Subcutaneous adipose tissue (tissue), 4 donors: ENCODE data around the gene FRY. TPM values are rescaled to one million over a fixed set of nuclear protein-coding genes. Genes with fewer than 3 reads are reported as not detected.

ENCODE experiments used
- total RNA-seq, 4 donors: library from RNA; depleted of rRNA; stranded (reverse); fragments of >200 nt; gene quantifications; one replicate each; pipeline ENCODE4 v1.1.0, GENCODE V29; 2016
- TF ChIP-seq, protein P1 (sequence below): fragments of 450-650 bp; IDR thresholded peaks from one replicate; pipeline ENCODE4 v1.5.1; 2016; ENCODE audit warnings: low read depth, mild to moderate bottlenecking, control low read depth, antibody characterized with exemption, moderate library complexity

The FRY gene
- 10 to 100 TPM; 26.2 to 71.6 (median 41.1) TPM for total RNA-seq

DNA sequence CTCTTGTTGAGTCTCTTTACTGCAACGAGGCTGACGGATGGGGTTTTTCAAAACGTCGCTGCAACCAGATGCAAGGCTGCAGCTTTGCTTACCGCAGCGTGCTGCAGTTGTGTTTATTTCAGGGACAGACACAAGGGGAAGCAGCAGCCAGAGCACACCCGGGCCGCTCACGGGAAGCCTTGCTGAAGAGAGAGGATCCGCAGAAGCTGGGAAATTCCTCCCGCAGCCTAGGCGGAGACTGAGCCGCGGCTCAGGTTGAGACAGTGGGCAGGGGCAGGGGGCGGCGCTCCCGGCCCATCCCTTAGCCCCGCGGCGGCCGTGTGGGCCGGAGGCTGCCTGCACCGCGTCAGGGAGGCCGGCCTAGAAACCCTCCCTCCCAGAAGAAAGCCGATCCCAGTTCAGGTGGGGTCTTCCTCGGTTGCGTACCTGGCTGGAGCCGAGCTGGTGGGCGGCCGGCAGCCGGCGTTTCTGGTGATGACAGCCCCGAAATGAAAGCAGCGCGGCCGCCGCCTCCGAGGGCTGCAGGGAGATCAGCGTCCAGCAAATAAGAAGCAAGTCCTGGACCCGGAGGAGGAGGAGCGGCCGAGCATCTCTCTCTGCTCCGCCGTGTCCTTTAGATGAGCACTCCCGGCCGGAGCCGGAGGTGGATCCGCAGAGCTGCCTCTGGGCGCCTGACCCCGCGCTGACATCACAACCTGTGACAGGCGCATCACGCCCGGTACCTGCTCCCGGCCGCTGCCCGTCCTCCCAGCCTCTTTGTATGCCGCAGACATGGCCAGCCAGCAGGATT is at the start of gene FRY:
FRY (plus strand) TSS at position 750 of the 790 bp plus-strand sequence; CDS start at position 772, 22 bp downstream.
- TF ChIP-seq, protein P1, sequence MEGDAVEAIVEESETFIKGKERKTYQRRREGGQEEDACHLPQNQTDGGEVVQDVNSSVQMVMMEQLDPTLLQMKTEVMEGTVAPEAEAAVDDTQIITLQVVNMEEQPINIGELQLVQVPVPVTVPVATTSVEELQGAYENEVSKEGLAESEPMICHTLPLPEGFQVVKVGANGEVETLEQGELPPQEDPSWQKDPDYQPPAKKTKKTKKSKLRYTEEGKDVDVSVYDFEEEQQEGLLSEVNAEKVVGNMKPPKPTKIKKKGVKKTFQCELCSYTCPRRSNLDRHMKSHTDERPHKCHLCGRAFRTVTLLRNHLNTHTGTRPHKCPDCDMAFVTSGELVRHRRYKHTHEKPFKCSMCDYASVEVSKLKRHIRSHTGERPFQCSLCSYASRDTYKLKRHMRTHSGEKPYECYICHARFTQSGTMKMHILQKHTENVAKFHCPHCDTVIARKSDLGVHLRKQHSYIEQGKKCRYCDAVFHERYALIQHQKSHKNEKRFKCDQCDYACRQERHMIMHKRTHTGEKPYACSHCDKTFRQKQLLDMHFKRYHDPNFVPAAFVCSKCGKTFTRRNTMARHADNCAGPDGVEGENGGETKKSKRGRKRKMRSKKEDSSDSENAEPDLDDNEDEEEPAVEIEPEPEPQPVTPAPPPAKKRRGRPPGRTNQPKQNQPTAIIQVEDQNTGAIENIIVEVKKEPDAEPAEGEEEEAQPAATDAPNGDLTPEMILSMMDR, result no peak

DNA sequence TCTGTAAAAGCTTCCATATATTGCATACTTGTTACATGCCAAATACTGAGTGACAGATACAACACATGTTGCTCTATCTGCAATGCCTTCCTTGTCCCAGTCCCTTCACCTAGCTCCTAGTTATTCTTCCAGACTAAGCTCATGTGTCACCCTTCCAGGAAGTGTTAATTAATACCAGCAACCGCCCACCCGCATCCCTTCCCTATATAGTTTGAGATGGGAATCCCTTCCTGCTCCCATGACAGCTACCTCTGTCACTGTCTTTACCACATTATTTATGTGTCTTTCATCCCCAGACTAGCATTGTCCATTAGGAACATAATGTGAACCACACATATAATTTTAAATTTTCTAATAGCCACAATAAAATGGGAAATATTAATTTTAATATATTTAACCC is 49.5 kb upstream of the FRY start:
- TF ChIP-seq, protein P1, result no peak

DNA sequence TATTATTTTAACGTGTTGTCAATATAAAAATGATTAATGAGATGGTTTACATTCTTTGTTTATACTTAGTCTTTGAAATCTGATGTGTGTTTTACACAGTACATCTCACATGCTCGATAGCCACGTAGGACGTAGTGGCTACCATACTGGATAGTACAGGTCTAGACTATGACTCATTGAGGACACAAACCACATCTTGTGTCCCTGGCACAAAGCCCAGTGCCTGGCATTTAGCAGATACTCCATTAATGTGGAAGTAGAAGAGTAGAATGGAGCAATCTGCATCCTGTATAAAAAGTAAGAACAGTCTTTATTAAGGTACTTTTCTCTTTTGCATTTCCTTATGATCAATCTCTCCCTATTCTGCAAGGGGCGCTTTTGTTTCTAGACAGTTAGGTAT is 49.0 kb upstream of the FRY start:
- TF ChIP-seq, protein P1, result no peak

DNA sequence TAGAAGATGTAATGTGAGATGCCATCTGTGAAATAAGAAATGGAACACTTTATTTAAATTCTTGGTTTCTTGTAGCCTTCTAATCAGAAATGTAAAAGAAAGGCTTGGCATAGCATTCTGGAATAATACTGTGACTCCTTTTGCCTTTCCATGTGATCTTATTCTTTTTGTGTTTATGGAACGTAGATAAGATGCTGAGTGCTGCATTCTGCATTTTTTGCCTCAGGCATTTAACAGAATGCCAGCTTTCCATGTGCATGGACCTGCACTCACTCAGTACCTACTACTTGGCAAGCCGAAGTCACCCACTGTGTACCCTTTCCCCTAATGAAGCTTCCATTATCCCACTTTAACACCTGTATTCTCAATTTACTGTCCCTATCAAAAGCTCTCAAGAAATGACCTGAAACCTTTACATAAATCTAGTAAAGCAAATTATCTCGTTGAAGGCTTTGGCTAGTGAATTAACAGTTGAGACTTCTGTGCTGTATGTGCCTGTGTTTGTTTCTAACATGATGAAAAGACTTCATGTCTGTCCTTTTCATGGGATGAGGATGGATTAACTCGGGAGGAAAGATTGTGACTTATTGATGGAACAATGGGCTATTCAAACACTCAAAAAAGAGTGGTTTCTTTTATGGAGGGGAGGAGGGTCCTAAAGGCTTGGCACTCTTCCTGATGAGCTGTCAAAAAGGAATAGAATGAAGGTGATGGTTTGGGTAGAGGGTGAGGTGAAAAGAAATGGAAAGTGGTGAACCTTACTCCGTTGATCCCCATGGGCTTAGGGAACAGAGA is 44.7 kb upstream of the FRY start:
- TF ChIP-seq, protein P1, result no peak

DNA sequence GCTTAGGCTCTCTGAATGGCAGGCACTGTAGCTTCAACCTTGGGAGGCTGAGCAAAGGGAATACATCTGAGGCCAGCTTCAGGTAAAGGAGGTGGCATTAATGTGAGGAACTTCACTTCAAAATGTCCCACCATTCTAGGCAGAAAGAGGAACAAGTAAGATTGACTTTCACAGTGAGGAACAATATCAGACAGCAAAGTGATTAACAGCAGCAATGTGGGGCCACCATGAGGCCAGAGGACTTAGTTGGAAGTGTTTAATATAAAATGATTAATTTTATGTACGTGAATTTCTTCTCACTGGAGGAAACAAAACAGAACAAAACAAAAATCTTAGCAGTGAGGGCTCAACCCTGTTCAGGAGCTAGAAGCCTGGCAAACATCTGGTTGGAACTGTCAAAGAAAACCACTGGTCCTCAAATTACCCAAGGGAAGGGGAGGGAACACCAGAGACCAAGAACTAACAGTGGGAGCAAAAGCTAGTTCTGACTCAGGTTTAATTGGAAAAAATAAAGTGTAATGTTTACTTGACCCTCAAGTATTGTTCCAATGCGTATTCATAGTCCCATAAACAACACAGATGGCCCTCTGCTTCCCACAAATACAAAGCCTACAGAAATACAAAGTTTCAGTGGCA is 43.9 kb upstream of the FRY start:
- TF ChIP-seq, protein P1, result no peak

DNA sequence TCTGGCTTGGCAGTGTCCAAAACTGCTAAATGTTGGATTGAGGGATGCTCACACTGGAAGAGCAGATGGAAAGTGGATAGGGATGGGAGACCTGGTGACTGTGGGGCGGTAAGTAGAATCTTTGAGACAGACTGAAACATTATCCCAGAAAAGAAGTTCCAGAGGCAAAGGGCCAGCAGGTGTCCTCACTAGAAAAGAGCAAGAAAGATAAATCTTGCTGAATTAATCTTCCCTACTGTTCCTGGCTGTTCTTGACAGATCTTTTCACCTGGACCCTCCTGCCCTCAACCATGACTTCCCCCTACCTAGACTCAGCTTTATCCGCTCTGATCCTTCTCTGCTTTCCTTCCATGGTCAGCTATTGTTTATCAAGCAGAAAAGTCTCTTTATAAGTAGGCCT is 35.0 kb upstream of the FRY start:
- TF ChIP-seq, protein P1, result no peak

DNA sequence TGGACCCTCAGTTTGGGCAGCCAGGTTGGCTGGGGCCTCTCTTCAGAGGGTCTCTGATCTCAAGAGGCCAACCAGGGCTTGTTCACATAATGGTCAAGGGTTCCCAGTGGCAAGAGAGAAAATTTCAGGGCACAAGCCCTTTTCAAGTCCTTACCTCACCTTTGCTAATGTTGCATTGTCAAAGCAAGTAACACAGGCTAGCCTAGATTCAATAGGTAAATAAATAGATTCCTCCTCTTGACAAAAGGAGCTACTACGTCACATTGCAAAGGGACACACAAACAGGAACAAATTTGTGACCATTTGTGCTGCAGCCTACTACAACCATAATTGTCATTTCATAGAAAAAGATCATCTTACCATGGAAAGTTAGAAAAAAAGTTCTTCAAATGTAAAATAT is 33.9 kb upstream of the FRY start:
- TF ChIP-seq, protein P1, result no peak
